ENCODE data around the gene CCR2. TPM values are rescaled to one million over a fixed set of nuclear protein-coding genes. Genes with fewer than 3 reads are reported as not detected.
A peak's percentile ranks its signal among the peaks of the same experiment; 100 is the strongest.

Gene CCR2
- total and polyA plus RNA-seq, 2 of the 4 experiments (the other 2 are of a cell fraction): not detected

GRCh38 chr3:46400000-46400734, 46.3 kb downstream of the CCR2 start:
- CTCF ChIA-PET: interaction anchor here (0.6 to 1.3 kb wide), 3 partner anchors 9 to 134 kb away, joined by 3 to 4 read pairs (median 4); no protein-coding TSS in a partner anchor

More at GRCh38 chr3:46400000-46400734, 46.3 kb downstream of the CCR2 start:
- H2AFZ ChIP-seq (replicated peaks; ENCODE audit: low read length, poor library complexity): no peak overlapping the region
- no peak overlapping the region for H3K23ac ChIP-seq (ENCODE audit: low read depth, low read length)
- no peak overlapping the region for H3K4ac ChIP-seq (ENCODE audit: low read depth, low read length)
- WGBS, 2 experiments (ENCODE audit: extremely low coverage in 2 of 2, insufficient read length in 1 of 2): no CpG with 5 or more reads among the region's 8 CpGs
- H3K14ac ChIP-seq (replicated peaks; ENCODE audit: low read depth, low read length): no peak overlapping the region
- H3K9me1 ChIP-seq (ENCODE audit: insufficient read depth, low read length): no peaks in the 10 kb centered on the region; the same call in 1 of the 2 replicates
- H3K4me3 ChIP-seq (ENCODE audit: insufficient read depth, low read depth, low read length): no peak overlapping the region
- peaks cover 7% of the 10 kb centered on the region for H3K4me1 ChIP-seq (ENCODE audit: control insufficient read depth, insufficient read depth, low read length)
- no peaks in the 10 kb centered on the region for H4K20me1 ChIP-seq (ENCODE audit: insufficient read depth, low read length)
- no peak overlapping the region for H3K56ac ChIP-seq (ENCODE audit: extremely low read depth, insufficient read depth, low read length)
- no peak overlapping the region for H4K8ac ChIP-seq (ENCODE audit: low read depth in 2 of 2, low read length in 2 of 2)
- no peak overlapping the region for H3K27ac ChIP-seq (ENCODE audit: insufficient read depth, low read length)
- H3K79me1 ChIP-seq (ENCODE audit: low read depth in 1 of 2, low read length in 2 of 2): no peaks in the 10 kb centered on the region
- H3K27me3 ChIP-seq (ENCODE audit: control insufficient read depth, insufficient read depth, low read length): no peaks in the 10 kb centered on the region; the same call in 1 of the 2 replicates
- in situ Hi-C loops (cut with MboI; ENCODE audit: low sequenced_read_pairs) (no loop called here), intact Hi-C loops (cut with micrococcal nuclease) (no loop called here), dilution Hi-C loops (cut with HindIII; ENCODE audit: low sequenced_read_pairs, unreplicated experiment) (no loop called here)
- H3K9me3 ChIP-seq (ENCODE audit: control insufficient read depth, insufficient read depth, low read length): no peaks in the 10 kb centered on the region
- peak; percentile 62 for DNase-seq
- no peak overlapping the region for H2AK9ac ChIP-seq (replicated peaks; ENCODE audit: low read depth, low read length, poor library complexity)
- peak overlapping the region; percentile 47 for H2BK5ac ChIP-seq (ENCODE audit: low read depth, low read length, poor library complexity, severe bottlenecking)
- no TSS peak for BruUV-seq (replicated peaks)
- ATAC-seq (ENCODE audit: low read depth): peak; percentile 64
- H4K91ac ChIP-seq (ENCODE audit: insufficient read depth, low read depth, low read length): no peak overlapping the region
- H2BK15ac ChIP-seq (ENCODE audit: low read depth, low read length): no peak overlapping the region
- TF ChIP-seq RAD21 (IDR thresholded peaks at IDR 0.05; ENCODE audit: low read length) (no peak), RCOR1 (IDR thresholded peaks at IDR 0.05; ENCODE audit: insufficient replicate concordance, low read length) (no peak), ELK1 (IDR thresholded peaks at IDR 0.05; ENCODE audit: borderline replicate concordance, low read depth, low read length) (no peak), MXI1 (IDR thresholded peaks at IDR 0.05; ENCODE audit: borderline replicate concordance, low read depth, low read length) (no peak), CEBPB (IDR thresholded peaks at IDR 0.05; ENCODE audit: low read depth, low read length) (no peak), CTCF (conservative IDR thresholded peaks at IDR 0.05; ENCODE audit: low read depth, low read length) (no peak), USF2 (IDR thresholded peaks at IDR 0.05; ENCODE audit: low read depth, low read length) (no peak), RFX5 (IDR thresholded peaks at IDR 0.05; ENCODE audit: low read depth, low read length) (no peak), MAFK (IDR thresholded peaks at IDR 0.05; ENCODE audit: low read depth, low read length) (no peak)
- POLR2A ChIA-PET (ENCODE audit: unreplicated experiment): no interaction called here
- H2BK120ac ChIP-seq (ENCODE audit: low read depth, low read length): no peak overlapping the region
- H3K9ac ChIP-seq (ENCODE audit: low read depth, low read length): no peak overlapping the region
- H3K18ac ChIP-seq (ENCODE audit: low read depth, low read length): no peak overlapping the region
- no peak overlapping the region for H3K4me2 ChIP-seq (ENCODE audit: low read depth, low read length)
- H3K36me3 ChIP-seq (ENCODE audit: control insufficient read depth, insufficient read depth, low read length): no peaks in the 10 kb centered on the region
- no peak overlapping the region for H4K5ac ChIP-seq (ENCODE audit: low read depth, low read length)
- H2AK5ac ChIP-seq (ENCODE audit: low read depth, low read length): no peak overlapping the region
- H2BK20ac ChIP-seq (ENCODE audit: low read depth, low read length): no peak overlapping the region
